Esophagus squamous epithelium (tissue), 4 donors: ENCODE measurements around the gene RERE.

ENCODE experiments used
- POLR2A ChIP-seq, 4 donors: fragments of 450-650 bp; IDR thresholded peaks; one replicate each; pipeline ENCODE4 v1.6.1; 2017; ENCODE audit warnings: antibody characterized with exemption in 4 of 4, mild to moderate bottlenecking in 4 of 4, moderate library complexity in 3 of 4
- TF ChIP-seq, protein P1 (sequence below), 6 experiments: fragments of 450-650 bp in 4 of 6; fragments of 200-600 bp in 2 of 6; sonication (generic) in 2 of 6; IDR thresholded peaks; one replicate each; pipeline ENCODE4 v1.5.1; 2016 to 2019; ENCODE audit warnings: antibody characterized with exemption in 6 of 6, mild to moderate bottlenecking in 4 of 6, moderate library complexity in 4 of 6

DNA sequence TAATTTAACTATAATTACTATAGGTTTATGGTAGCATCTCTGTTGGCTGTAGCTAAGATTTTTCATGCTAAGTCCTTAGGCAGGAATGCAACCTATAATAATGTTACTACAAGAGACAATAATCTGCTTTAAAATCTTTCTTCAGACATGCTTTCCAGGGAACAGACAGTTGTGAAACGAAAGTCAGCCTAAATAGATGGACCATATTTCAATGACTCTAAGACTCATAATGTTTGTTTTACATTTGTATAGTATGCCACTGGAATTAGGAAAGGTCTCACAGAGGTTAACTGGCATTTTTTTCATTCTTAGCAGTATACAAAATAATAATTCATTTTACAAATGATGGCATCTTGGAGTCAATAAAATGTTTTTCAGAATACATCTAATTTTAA, 8.1 kb downstream of the RERE start:
- TF ChIP-seq, protein P1, sequence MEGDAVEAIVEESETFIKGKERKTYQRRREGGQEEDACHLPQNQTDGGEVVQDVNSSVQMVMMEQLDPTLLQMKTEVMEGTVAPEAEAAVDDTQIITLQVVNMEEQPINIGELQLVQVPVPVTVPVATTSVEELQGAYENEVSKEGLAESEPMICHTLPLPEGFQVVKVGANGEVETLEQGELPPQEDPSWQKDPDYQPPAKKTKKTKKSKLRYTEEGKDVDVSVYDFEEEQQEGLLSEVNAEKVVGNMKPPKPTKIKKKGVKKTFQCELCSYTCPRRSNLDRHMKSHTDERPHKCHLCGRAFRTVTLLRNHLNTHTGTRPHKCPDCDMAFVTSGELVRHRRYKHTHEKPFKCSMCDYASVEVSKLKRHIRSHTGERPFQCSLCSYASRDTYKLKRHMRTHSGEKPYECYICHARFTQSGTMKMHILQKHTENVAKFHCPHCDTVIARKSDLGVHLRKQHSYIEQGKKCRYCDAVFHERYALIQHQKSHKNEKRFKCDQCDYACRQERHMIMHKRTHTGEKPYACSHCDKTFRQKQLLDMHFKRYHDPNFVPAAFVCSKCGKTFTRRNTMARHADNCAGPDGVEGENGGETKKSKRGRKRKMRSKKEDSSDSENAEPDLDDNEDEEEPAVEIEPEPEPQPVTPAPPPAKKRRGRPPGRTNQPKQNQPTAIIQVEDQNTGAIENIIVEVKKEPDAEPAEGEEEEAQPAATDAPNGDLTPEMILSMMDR (IDR thresholded peaks at IDR 0.05) = no peak
- no peak for TF ChIP-seq POLR2A (IDR thresholded peaks at IDR 0.05)
